Measurements from ENCODE around the gene MBOAT2.
"Not testable (repeated sequence)": the region's sequence is repeated elsewhere in the genome, so short reads cannot be mapped to it uniquely, and the experiment has no call there.

Gene MBOAT2

GRCh38 chr2:8957628-8958027, 45.9 kb downstream of the MBOAT2 start:
- DNase-seq (ENCODE audit: low read depth in 1 of 2, low spot score in 1 of 2) = no peak

- DNase-seq (ENCODE audit: low read depth in 1 of 2, low spot score in 1 of 2) = no peak
Observed at GRCh38 chr2:8956774-8957173, 46.7 kb downstream of the MBOAT2 start.

GRCh38 chr2:8954990-8955389, 48.5 kb downstream of the MBOAT2 start:
- DNase-seq (ENCODE audit: low read depth in 1 of 2, low spot score in 1 of 2) = no peak

- no peak for DNase-seq (ENCODE audit: low read depth in 1 of 2, low spot score in 1 of 2)
Observed at GRCh38 chr2:8953525-8953924, 50.0 kb downstream of the MBOAT2 start.

- DNase-seq (ENCODE audit: low read depth in 1 of 2, low spot score in 1 of 2) = no peak
Observed at GRCh38 chr2:8939486-8940114, 63.9 kb downstream of the MBOAT2 start.

GRCh38 chr2:8938384-8938783, 65.1 kb downstream of the MBOAT2 start:
- DNase-seq (ENCODE audit: low read depth in 1 of 2, low spot score in 1 of 2) = no peak

GRCh38 chr2:8935982-8936381, 67.5 kb downstream of the MBOAT2 start:
- DNase-seq (ENCODE audit: low read depth in 1 of 2, low spot score in 1 of 2) = no peak

- DNase-seq (ENCODE audit: low read depth in 1 of 2, low spot score in 1 of 2) = no peak
Observed at GRCh38 chr2:8934338-8934737, 69.1 kb downstream of the MBOAT2 start.

- DNase-seq (ENCODE audit: low read depth in 1 of 2, low spot score in 1 of 2) = no peak
Observed at GRCh38 chr2:8932702-8933101, 70.8 kb downstream of the MBOAT2 start.

- not testable (repeated sequence) for DNase-seq (ENCODE audit: low read depth in 1 of 2, low spot score in 1 of 2)
Observed at GRCh38 chr2:8930185-8930584, 73.3 kb downstream of the MBOAT2 start.

- DNase-seq (ENCODE audit: low read depth in 1 of 2, low spot score in 1 of 2) = no peak
Observed at GRCh38 chr2:8929128-8929527, 74.4 kb downstream of the MBOAT2 start.

GRCh38 chr2:8927510-8928455, 75.7 kb downstream of the MBOAT2 start:
- DNase-seq (ENCODE audit: low read depth in 1 of 2, low spot score in 1 of 2) = no peak

GRCh38 chr2:8926356-8926755, 77.1 kb downstream of the MBOAT2 start:
- no peak for DNase-seq (ENCODE audit: low read depth in 1 of 2, low spot score in 1 of 2)

- DNase-seq (ENCODE audit: low read depth in 1 of 2, low spot score in 1 of 2) = no peak
Observed at GRCh38 chr2:8925411-8925810, 78.1 kb downstream of the MBOAT2 start.

GRCh38 chr2:8923183-8923582, 80.3 kb downstream of the MBOAT2 start:
- DNase-seq (ENCODE audit: low read depth in 1 of 2, low spot score in 1 of 2) = no peak

GRCh38 chr2:8922431-8922830, 81.1 kb downstream of the MBOAT2 start:
- no peak for DNase-seq (ENCODE audit: low read depth in 1 of 2, low spot score in 1 of 2)

- DNase-seq (ENCODE audit: low read depth in 1 of 2, low spot score in 1 of 2) = no peak
Observed at GRCh38 chr2:8918412-8918811, 85.1 kb downstream of the MBOAT2 start.

- DNase-seq (ENCODE audit: low read depth in 1 of 2, low spot score in 1 of 2) = no peak
Observed at GRCh38 chr2:8915941-8916340, 87.5 kb downstream of the MBOAT2 start.

GRCh38 chr2:8913767-8914166, 89.7 kb downstream of the MBOAT2 start:
- not testable (repeated sequence) for DNase-seq (ENCODE audit: low read depth in 1 of 2, low spot score in 1 of 2)

- DNase-seq (ENCODE audit: low read depth in 1 of 2, low spot score in 1 of 2) = no peak
Observed at GRCh38 chr2:8907764-8908288, 95.7 kb downstream of the MBOAT2 start.

- DNase-seq (ENCODE audit: low read depth in 1 of 2, low spot score in 1 of 2) = not testable (repeated sequence)
Observed at GRCh38 chr2:8903924-8904323, 99.6 kb downstream of the MBOAT2 start.

- DNase-seq (ENCODE audit: low read depth in 1 of 2, low spot score in 1 of 2) = not testable (repeated sequence)
Observed at GRCh38 chr2:8902757-8903156, 100.7 kb downstream of the MBOAT2 start.
